HG02759 (cell line): ENCODE data around the gene RPP25L.

Experiments used
- ATAC-seq: cut with Tn5 transposase; IDR thresholded peaks from one replicate; pipeline ENCODE4 v1.9.1; 2021; ENCODE audit warnings: mild to moderate bottlenecking, moderate library complexity; ENCODE audit not compliant: unreplicated experiment

The RPP25L gene

GRCh38 chr9:34638138-34638445 is 26.2 kb upstream of the RPP25L start:
- ATAC-seq = no peak

- peak; percentile 91 for ATAC-seq
Observed at GRCh38 chr9:34637356-34638137, 25.6 kb upstream of the RPP25L start, which contains the start of gene SIGMAR1. Gene SIGMAR1, minus strand, starts transcription at chr9:34637787. Its CDS starts 90 bp downstream, at chr9:34637697.

- peak; percentile 1 for ATAC-seq
Observed at GRCh38 chr9:34636791-34637355, 25.0 kb upstream of the RPP25L start.

GRCh38 chr9:34635556-34635955 is 23.7 kb upstream of the RPP25L start:
- no peak for ATAC-seq

GRCh38 chr9:34634551-34635248 is 22.8 kb upstream of the RPP25L start:
- no peak for ATAC-seq

- ATAC-seq = no peak
Observed at GRCh38 chr9:34633851-34634550, 22.1 kb upstream of the RPP25L start.

- ATAC-seq = no peak
Observed at GRCh38 chr9:34633166-34633565, 21.3 kb upstream of the RPP25L start.

- ATAC-seq = no peak
Observed at GRCh38 chr9:34630402-34631154, 18.7 kb upstream of the RPP25L start.

GRCh38 chr9:34629491-34629808 is 17.6 kb upstream of the RPP25L start:
- ATAC-seq = no peak

- ATAC-seq = peak; percentile 57
Observed at GRCh38 chr9:34628656-34629490, 17.0 kb upstream of the RPP25L start, which contains the start of gene ARID3C. Gene ARID3C, minus strand, starts transcription at chr9:34629066. Its CDS starts 1,052 bp downstream, at chr9:34628014.

- no peak for ATAC-seq
Observed at GRCh38 chr9:34627716-34628655, 16.1 kb upstream of the RPP25L start.

- no peak for ATAC-seq
Observed at GRCh38 chr9:34625186-34625486, 13.2 kb upstream of the RPP25L start.

GRCh38 chr9:34624475-34625185 is 12.7 kb upstream of the RPP25L start:
- no peak for ATAC-seq

- no peak for ATAC-seq
Observed at GRCh38 chr9:34623374-34624235, 11.7 kb upstream of the RPP25L start.

- ATAC-seq = peak; percentile 98
Observed at GRCh38 chr9:34620061-34620994, 8.4 kb upstream of the RPP25L start, which contains the start of gene DCTN3. Gene DCTN3, minus strand, starts transcription at chr9:34620495. Its CDS starts 31 bp downstream, at chr9:34620464.

- ATAC-seq = no peak
Observed at GRCh38 chr9:34615132-34615531, 3.2 kb upstream of the RPP25L start.
